Adrenal gland (tissue), 12 donors: ENCODE results near the gene PPM1B. TPM values are rescaled to one million over a fixed set of nuclear protein-coding genes. Genes with fewer than 3 reads are reported as not detected.
"Not testable (repeated sequence)": the region's sequence is repeated elsewhere in the genome, so short reads cannot be mapped to it uniquely, and the experiment has no call there.

ENCODE experiments used
- DNase-seq, 7 donors: peaks; one replicate each; pipeline ENCODE4 v3.0.0-alpha.2; 2019 to 2020
- H3K27ac ChIP-seq, 5 donors: fragments of 200-600 bp; sonication (generic) in 4 of 5; 1 replicate in 3 of 5; 2 replicates in 2 of 5; pipeline versions ENCODE4 v1.5.1 to v1.8.0; 2016 to 2020; ENCODE audit warnings: mild to moderate bottlenecking in 1 of 5
- H3K27me3 ChIP-seq: fragments of 200-600 bp; 2 replicates; pipeline ENCODE4 v1.8.0; 2021
- H3K36me3 ChIP-seq, 2 donors: fragments of 200-600 bp; replicated peaks in 1 of 2; 1 replicate in 1 of 2; 2 replicates in 1 of 2; pipeline versions ENCODE4 v1.5.1 to v1.8.0; 2018 to 2022
- H3K4me1 ChIP-seq, 2 donors: fragments of 200-600 bp; replicated peaks in 1 of 2; 1 replicate in 1 of 2; 2 replicates in 1 of 2; pipeline versions ENCODE4 v1.5.1 to v1.8.0; 2018 to 2021
- H3K4me3 ChIP-seq, 4 donors: fragments of 200-600 bp; sonication (generic) in 3 of 4; one replicate each; pipeline ENCODE4 v1.5.1; 2016 to 2018
- H3K9me3 ChIP-seq, 3 donors: fragments of 200-600 bp; sonication (generic) in 1 of 3; replicated peaks in 1 of 3; 1 replicate in 2 of 3; 2 replicates in 1 of 3; pipeline versions ENCODE4 v1.5.1 to v1.8.0; 2016 to 2021
- POLR2A ChIP-seq, 2 donors: fragments of 450-650 bp; IDR thresholded peaks; one replicate each; pipeline ENCODE4 v1.6.1; 2017; ENCODE audit warnings: antibody characterized with exemption in 2 of 2, mild to moderate bottlenecking in 2 of 2, moderate library complexity in 1 of 2
- WGBS, 4 donors: extraction: QIAGEN DNeasy Blood & Tissue Kit in 2 of 4; methylation state at CpG; one replicate each; pipeline versions ENCODE4 v1.1.5 to v1.1.7; 2013 to 2017; 5-methylcytosine and 5-hydroxymethylcytosine counted together
- intact Hi-C, 2 donors: fragments of 100-400 bp; cut with DNase I; formaldehyde crosslinking; loops; one replicate each; pipeline versions ENCODE4 v1.14.1 to v1.15.0; 2022 to 2023
- polyA plus RNA-seq, 3 donors: library from polyadenylated mRNA; stranded (reverse); fragments of 200-250 nt in 2 of 3; fragments of 350-450 nt in 1 of 3; fragmentation: Illumina TruSeq in 1 of 3; extraction: RNeasy Lipid Tissue Mini Kit (QIAGEN cat#74804) in 1 of 3; gene quantifications; one replicate each; pipeline ENCODE4 v1.2.3, GENCODE V29; 2013 to 2014
- total RNA-seq, 9 donors: library from RNA; depleted of rRNA in 4 of 9; stranded (reverse); fragments of >200 nt in 4 of 9; fragments of 120-200 nt in 1 of 9; fragmentation: NEBNext Ultra II Directional in 1 of 9; extraction: Animal tissue kit (Norgen Biotek cat#: 25700) in 1 of 9; gene quantifications; one replicate each; pipeline versions ENCODE4 v1.1.0 to v1.2.4, GENCODE V29; 2013 to 2023
- TF ChIP-seq, protein P1 (sequence below), 6 experiments: fragments of 450-650 bp in 4 of 6; fragments of 200-600 bp in 2 of 6; sonication (generic) in 1 of 6; IDR thresholded peaks; 1 replicate in 5 of 6; 2 replicates in 1 of 6; pipeline versions ENCODE4 v1.5.1 to v1.8.0; 2016 to 2021; ENCODE audit warnings: antibody characterized with exemption in 6 of 6, mild to moderate bottlenecking in 2 of 6, moderate library complexity in 1 of 6
- donor health status: healthy with polysubstance abuse.
- donor health status: Bipolar disorder and iron deficiency.
- donor health status: DM: yes; HTN: yes; CAD: no.
- donor health status: DM: no; HTN: no; CAD: no.
- donor health status: DM: no; HTN: no; CAD: no.
- donor health status: DM: yes; HTN: yes; CAD: no.

The PPM1B gene
- total and polyA plus RNA-seq, 12 donors: 12.2 to 44.9 (median 32.6) TPM

GRCh38 chr2:44203542-44203941, 34.9 kb downstream of the PPM1B start:
- TF ChIP-seq POLR2A (IDR thresholded peaks at IDR 0.05): no peak
- TF ChIP-seq, protein P1, sequence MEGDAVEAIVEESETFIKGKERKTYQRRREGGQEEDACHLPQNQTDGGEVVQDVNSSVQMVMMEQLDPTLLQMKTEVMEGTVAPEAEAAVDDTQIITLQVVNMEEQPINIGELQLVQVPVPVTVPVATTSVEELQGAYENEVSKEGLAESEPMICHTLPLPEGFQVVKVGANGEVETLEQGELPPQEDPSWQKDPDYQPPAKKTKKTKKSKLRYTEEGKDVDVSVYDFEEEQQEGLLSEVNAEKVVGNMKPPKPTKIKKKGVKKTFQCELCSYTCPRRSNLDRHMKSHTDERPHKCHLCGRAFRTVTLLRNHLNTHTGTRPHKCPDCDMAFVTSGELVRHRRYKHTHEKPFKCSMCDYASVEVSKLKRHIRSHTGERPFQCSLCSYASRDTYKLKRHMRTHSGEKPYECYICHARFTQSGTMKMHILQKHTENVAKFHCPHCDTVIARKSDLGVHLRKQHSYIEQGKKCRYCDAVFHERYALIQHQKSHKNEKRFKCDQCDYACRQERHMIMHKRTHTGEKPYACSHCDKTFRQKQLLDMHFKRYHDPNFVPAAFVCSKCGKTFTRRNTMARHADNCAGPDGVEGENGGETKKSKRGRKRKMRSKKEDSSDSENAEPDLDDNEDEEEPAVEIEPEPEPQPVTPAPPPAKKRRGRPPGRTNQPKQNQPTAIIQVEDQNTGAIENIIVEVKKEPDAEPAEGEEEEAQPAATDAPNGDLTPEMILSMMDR (IDR thresholded peaks at IDR 0.05): no peak
- Histone ChIP-seq H3K9me3 (no peaks in the 10 kb centered on the region), H3K4me3 (no peak overlapping the region), H3K27ac (no peak overlapping the region), H3K27me3 (no peaks in the 10 kb centered on the region), H3K4me1 (peaks cover 0 to 14% of the 10 kb centered on the region in 2 donors), H3K36me3 (no peaks in the 10 kb centered on the region)
- DNase-seq: no peak
- 98 to 99% (median 98%) methylated on average over 3 of the region's 3 CpGs for WGBS, 4 donors
- intact Hi-C loops: no loop called here

DNA sequence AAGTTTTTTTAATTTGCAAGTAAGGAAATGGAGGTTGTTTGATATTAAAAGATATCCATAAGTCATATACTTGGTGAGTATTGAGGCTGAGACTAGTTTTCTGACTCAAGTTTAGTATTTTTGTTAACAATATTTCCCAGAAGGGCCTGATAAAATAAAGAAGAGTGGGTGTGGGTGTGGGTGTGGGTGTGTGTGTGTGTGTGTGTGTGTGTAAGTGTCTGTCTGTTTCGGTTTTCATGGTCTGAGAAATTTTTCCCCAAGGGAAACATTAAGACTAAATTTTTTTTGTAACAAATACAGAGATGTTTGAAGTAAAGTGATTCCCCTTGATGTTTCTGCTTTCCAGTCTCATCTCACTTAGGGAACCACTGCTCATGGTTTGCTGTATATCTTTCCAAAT, 36.5 kb downstream of the PPM1B start:
- peaks cover 0 to 1% of the 10 kb centered on the region in 2 donors for H3K36me3 ChIP-seq
- no peak for DNase-seq
- peaks cover 0 to 14% of the 10 kb centered on the region in 2 donors for H3K4me1 ChIP-seq
- intact Hi-C loops: no loop called here
- TF ChIP-seq, protein P1 (IDR thresholded peaks at IDR 0.05): no peak
- no peak for TF ChIP-seq POLR2A (IDR thresholded peaks at IDR 0.05)
- WGBS, 4 donors: 47 to 75% (median 68%) methylated on average over 1 of the region's 1 CpG
- H3K27me3 ChIP-seq: no peaks in the 10 kb centered on the region
- no peak overlapping the region for H3K4me3 ChIP-seq
- H3K27ac ChIP-seq: no peak overlapping the region
- no peaks in the 10 kb centered on the region for H3K9me3 ChIP-seq

DNA sequence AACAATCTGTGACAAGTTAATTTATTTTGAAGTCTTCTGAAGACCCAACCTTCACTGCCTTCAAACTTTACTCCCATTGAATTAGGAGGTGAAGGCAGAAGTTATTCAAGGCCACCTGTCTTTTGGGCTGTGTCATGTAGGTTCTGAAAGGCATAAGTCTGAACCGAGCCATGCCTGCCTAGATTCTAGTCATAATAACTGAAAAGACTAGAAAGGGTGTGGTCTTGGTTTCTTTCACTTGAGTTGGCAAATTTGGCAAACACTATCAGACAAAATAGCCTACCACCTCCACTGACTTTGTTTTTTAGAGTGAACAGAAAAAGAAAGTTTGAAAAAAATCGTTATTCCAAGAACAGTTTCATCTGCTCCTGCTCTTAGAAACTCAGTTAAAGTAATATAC, 38.4 kb downstream of the PPM1B start:
- no peaks in the 10 kb centered on the region for H3K9me3 ChIP-seq
- H3K36me3 ChIP-seq: peaks cover 0 to 5% of the 10 kb centered on the region in 2 donors
- TF ChIP-seq POLR2A (IDR thresholded peaks at IDR 0.05): no peak
- TF ChIP-seq, protein P1 (IDR thresholded peaks at IDR 0.05): no peak
- DNase-seq: no peak
- peaks cover 6 to 9% of the 10 kb centered on the region in 2 donors for H3K4me1 ChIP-seq
- H3K27ac ChIP-seq: no peak overlapping the region
- WGBS, 4 donors: 94 to 97% (median 96%) methylated on average over 2 of the region's 2 CpGs
- intact Hi-C loops: no loop called here
- no peaks in the 10 kb centered on the region for H3K27me3 ChIP-seq
- H3K4me3 ChIP-seq: no peak overlapping the region

DNA sequence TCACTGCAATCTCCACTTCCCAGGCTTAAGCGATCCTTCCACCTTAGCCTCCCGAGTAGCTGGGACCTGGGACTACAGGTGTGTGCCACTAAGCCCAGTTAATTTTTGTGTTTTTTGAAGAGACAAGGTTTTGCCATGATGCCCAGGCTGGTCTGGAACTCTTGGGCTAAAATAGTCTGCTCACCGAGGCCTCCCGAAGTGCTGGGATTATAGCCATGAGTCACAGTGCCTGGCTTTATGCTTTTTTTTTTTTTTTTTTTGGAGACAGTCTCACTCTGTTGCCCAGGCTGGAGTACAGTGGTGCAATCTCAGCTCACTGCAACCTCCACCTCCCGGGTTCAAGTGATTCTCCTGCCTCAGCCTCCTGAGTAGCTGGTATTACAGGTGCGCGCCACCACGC, 39.0 kb downstream of the PPM1B start:
- H3K27ac ChIP-seq, DNase-seq, H3K4me3 ChIP-seq, H3K36me3 ChIP-seq, H3K27me3 ChIP-seq, H3K9me3 ChIP-seq, intact Hi-C loops, H3K4me1 ChIP-seq: not testable (repeated sequence)
- 85 to 96% (median 94%) methylated on average over 7 to 8 of the region's 8 CpGs for WGBS, 4 donors

DNA sequence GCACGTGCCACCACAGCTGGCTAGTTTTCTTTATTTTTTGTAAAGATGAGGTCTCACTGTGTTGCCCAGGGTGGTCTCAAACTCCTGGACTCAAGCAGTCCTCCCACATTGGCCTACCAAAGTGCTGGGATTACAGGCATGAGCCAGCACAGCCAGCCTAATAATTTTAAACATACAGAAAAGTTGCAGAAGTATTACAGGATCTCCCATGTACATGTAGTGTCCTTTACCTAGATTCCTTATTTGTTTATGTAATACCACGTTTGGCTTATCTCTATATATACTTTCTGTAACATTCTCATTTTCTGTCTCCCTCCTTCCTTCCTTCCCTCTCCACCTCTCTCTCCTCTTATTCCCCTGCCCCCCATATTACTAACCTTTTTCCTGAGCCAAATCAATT, 41.7 kb downstream of the PPM1B start:
- 90 to 95% (median 92%) methylated on average over 2 of the region's 2 CpGs for WGBS, 4 donors
- intact Hi-C loops: no loop called here
- H3K4me1 ChIP-seq: peaks cover 0 to 6% of the 10 kb centered on the region in 2 donors
- no peaks in the 10 kb centered on the region for H3K27me3 ChIP-seq
- no peak for DNase-seq
- H3K36me3 ChIP-seq: peaks cover 0 to 5% of the 10 kb centered on the region in 2 donors
- H3K4me3 ChIP-seq: no peak overlapping the region
- TF ChIP-seq, protein P1 (IDR thresholded peaks at IDR 0.05): no peak
- TF ChIP-seq POLR2A (IDR thresholded peaks at IDR 0.05): no peak
- no peaks in the 10 kb centered on the region for H3K9me3 ChIP-seq
- no peak overlapping the region for H3K27ac ChIP-seq
